ENCODE data around the gene BATF2. TPM values are rescaled to one million over a fixed set of nuclear protein-coding genes. Genes with fewer than 3 reads are reported as not detected.

BATF2 gene
- total RNA-seq, 1 experiment from 2014 or later = 0.72 TPM

DNA sequence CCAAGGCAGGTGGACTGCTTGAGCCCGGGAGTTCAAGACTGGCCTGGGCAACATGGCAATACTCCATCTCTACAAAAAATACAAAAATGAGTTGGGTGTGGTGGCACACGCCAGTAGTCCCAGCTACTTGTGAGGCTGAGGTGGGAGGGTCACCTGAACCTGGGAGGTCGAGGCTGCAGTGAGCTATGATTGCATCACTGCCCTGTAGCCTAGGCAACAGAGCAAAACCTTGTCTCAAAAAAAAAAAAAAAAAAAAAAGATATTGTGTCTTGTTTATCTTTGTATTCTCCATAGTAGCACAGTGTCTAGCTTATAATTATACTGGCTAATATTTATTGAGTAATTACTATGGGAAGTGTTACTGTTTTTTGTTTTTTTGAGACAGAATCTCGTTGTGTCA lies 45.2 kb downstream of the BATF2 start:
- H3K4me1 Mint-ChIP-seq = no peaks in the 10 kb centered on the region

More for the DNA sequence above, 45.2 kb downstream of the BATF2 start:
- no peak overlapping the region for H3K14ac ChIP-seq (ENCODE audit: insufficient read depth, low read length)
- no peak overlapping the region for H2AK5ac ChIP-seq (ENCODE audit: insufficient read length, low read length)
- no peak overlapping the region for H3K4me2 ChIP-seq (ENCODE audit: insufficient read depth, insufficient read length, low read length)
- TF ChIP-seq CTCF (conservative IDR thresholded peaks at IDR 0.05) = no peak
- no peaks in the 10 kb centered on the region for H3K9me3 ChIP-seq (ENCODE audit: control insufficient read depth, low read depth, low read length)
- no peak overlapping the region for H3K27ac ChIP-seq (ENCODE audit: insufficient read length, low read depth, low read length)
- H3K18ac ChIP-seq (ENCODE audit: insufficient read length, low read depth, low read length) = no peak overlapping the region
- no CpG with 5 or more reads among the region's 4 CpGs for WGBS (ENCODE audit: extremely low coverage, insufficient read length, low lambda C conversion rate)
- H3K27me3 ChIP-seq (ENCODE audit: insufficient read depth, low read length) = no peaks in the 10 kb centered on the region
- H3K79me2 ChIP-seq (ENCODE audit: insufficient read depth, low read length) = no peaks in the 10 kb centered on the region
- H2BK15ac ChIP-seq (ENCODE audit: low read depth, low read length) = no peak overlapping the region
- H2BK20ac ChIP-seq (ENCODE audit: low read depth, low read length, poor library complexity, severe bottlenecking) = no peak overlapping the region
- Mint-ChIP-seq H3K4me3 (no peak overlapping the region), H3K9me3 (no peaks in the 10 kb centered on the region), H3K27ac (no peak overlapping the region), H3K27me3 (ENCODE audit: low read depth) (peaks cover 5% of the 10 kb centered on the region), H3K36me3 (ENCODE audit: insufficient read depth in 1 of 3, low read depth in 3 of 3) (no peaks in the 10 kb centered on the region)
- H3K23me2 ChIP-seq (ENCODE audit: insufficient read length, low read depth, low read length, poor library complexity, severe bottlenecking) = no peaks in the 10 kb centered on the region
- no peaks in the 10 kb centered on the region for H3K4me1 ChIP-seq (ENCODE audit: insufficient read depth, low read length)
- H2AFZ ChIP-seq (ENCODE audit: low read length) = no peak overlapping the region
- H3K4ac ChIP-seq (ENCODE audit: low read depth, low read length) = no peak overlapping the region
- H3K79me1 ChIP-seq (ENCODE audit: insufficient read depth, low read depth, low read length, poor library complexity, severe bottlenecking) = no peaks in the 10 kb centered on the region
- H3K23ac ChIP-seq (ENCODE audit: insufficient read length, low read depth, low read length) = no peak overlapping the region
- no peak overlapping the region for H4K8ac ChIP-seq (replicated peaks; ENCODE audit: insufficient read length, low read depth, low read length)
- no peak overlapping the region for H3T11ph ChIP-seq (ENCODE audit: low read length)
- no peak overlapping the region for H3K9ac ChIP-seq (ENCODE audit: extremely low read depth, insufficient read length, low read length)
- DNase-seq = no peak
- no peak overlapping the region for H2BK120ac ChIP-seq (ENCODE audit: low read depth, low read length, poor library complexity, severe bottlenecking)
- no peak overlapping the region for H3K56ac ChIP-seq (ENCODE audit: insufficient read length, low read depth, low read length)
- H2BK5ac ChIP-seq (ENCODE audit: insufficient read length, low read length) = no peak overlapping the region
- H2BK12ac ChIP-seq (ENCODE audit: insufficient read length, low read depth, low read length) = no peak overlapping the region
- no peak overlapping the region for H4K5ac ChIP-seq (ENCODE audit: insufficient read length, low read depth, low read length)
- no peak overlapping the region for H4K91ac ChIP-seq (ENCODE audit: insufficient read length, low read depth, low read length)
- no peaks in the 10 kb centered on the region for H4K20me1 ChIP-seq (ENCODE audit: control insufficient read depth, insufficient read depth, insufficient read length)

All from H9 (cell line).